Thoracic aorta (tissue), 2 donors: ENCODE results near the gene KCNH2. TPM values are rescaled to one million over a fixed set of nuclear protein-coding genes. Genes with fewer than 3 reads are reported as not detected.

Experiments
- ATAC-seq: fragments of 150-250 bp; one replicate; pipeline ENCODE4 v1.8.0; 2017; ENCODE audit warnings: low read depth; ENCODE audit not compliant: insufficient number of reproducible peaks, low FRiP score
- DNase-seq: peaks from one replicate; pipeline ENCODE4 v3.0.0-alpha.2; 2020; ENCODE audit warnings: low spot score
- H3K27ac ChIP-seq, 2 donors: fragments of 200-600 bp; sonication (generic); 1 replicate in 1 of 2; 2 replicates in 1 of 2; pipeline ENCODE4 v1.5.1; 2016; ENCODE audit warnings: mild to moderate bottlenecking in 2 of 2, moderate library complexity in 2 of 2
- H3K27me3 ChIP-seq: fragments of 200-600 bp; sonication (generic); replicated peaks from 2 replicates; pipeline ENCODE4 v1.6.0; 2016; ENCODE audit warnings: mild to moderate bottlenecking; ENCODE audit not compliant: insufficient read depth
- H3K36me3 ChIP-seq: fragments of 200-600 bp; sonication (generic); one replicate; pipeline ENCODE4 v1.5.1; 2016
- H3K4me1 ChIP-seq, 2 donors: fragments of 200-600 bp; sonication (generic); 1 replicate in 1 of 2; 2 replicates in 1 of 2; pipeline versions ENCODE4 v1.5.1 to v1.6.0; 2016; ENCODE audit warnings: low read depth in 2 of 2, mild to moderate bottlenecking in 1 of 2; ENCODE audit not compliant: control insufficient read depth in 1 of 2
- H3K4me3 ChIP-seq: fragments of 200-600 bp; sonication (generic); 2 replicates; pipeline ENCODE4 v1.5.1; 2016; ENCODE audit warnings: mild to moderate bottlenecking
- H3K9me3 ChIP-seq: fragments of 200-600 bp; sonication (generic); 2 replicates; pipeline ENCODE4 v1.5.1; 2016
- CTCF ChIP-seq: fragments of 200-600 bp; sonication (generic); IDR thresholded peaks from one replicate; pipeline ENCODE4 v1.5.1; 2019; ENCODE audit warnings: antibody characterized with exemption
- total RNA-seq, 2 donors: library from RNA; depleted of rRNA; stranded (reverse); fragments of >200 nt; gene quantifications; one replicate each; pipeline versions ENCODE4 v1.1.0 to v1.2.3, GENCODE V29; 2016

KCNH2 gene
- total RNA-seq, 2 donors from 2014 or later, result 1.2 TPM; not detected in 1

DNA sequence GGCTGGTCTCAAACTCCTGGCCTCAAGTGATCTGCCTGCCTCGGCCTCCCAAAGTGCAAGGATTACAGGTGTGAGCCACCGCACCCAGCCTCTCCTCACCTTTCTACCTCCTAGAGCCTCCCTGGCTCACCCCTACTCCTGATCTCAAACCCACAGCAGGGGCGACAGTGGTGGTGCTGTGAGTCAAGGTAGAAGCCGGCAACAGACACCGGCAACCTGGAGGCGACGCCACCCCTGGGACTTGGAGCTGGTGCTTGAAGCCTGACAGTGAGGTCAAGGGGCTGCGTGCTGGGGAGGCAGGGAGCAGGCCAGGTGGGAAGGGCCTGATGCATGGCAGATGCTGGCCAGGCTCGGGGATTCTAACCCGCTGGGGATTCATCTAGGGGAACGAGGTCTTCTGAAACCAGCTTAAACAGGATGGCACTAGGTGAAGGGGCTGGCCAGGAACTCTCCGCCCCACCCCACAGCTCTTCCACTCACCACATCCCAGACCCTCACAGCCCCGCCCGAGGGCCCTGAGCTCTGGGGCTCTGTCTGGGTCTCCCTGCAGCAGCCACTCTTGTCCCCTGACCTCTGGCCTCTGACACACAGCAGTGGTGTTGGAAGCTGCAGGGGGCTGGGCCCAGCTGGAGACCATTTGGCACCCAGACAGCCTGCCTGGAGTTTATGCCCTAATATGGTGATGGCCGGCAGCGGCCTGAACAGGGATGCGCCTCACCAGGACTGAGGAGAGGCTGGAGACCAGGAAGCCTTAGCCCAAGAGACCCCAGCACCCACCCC, 16.4 kb downstream of the KCNH2 start:
- Histone ChIP-seq H3K4me1 (no peaks in the 10 kb centered on the region), H3K36me3 (no peaks in the 10 kb centered on the region), H3K27me3 (no peaks in the 10 kb centered on the region), H3K9me3 (no peaks in the 10 kb centered on the region), H3K27ac (no peak overlapping the region), H3K4me3 (no peak overlapping the region)
- no peak for TF ChIP-seq CTCF
- DNase-seq (no peak), ATAC-seq (no peak)

GRCh38 chr7:150959739-150960734, 18.1 kb downstream of the KCNH2 start:
- H3K27me3 ChIP-seq, result no peaks in the 10 kb centered on the region
- no peak for TF ChIP-seq CTCF
- H3K9me3 ChIP-seq, result no peaks in the 10 kb centered on the region
- H3K4me1 ChIP-seq, result peaks cover 4 to 5% of the 10 kb centered on the region in 2 donors
- H3K27ac ChIP-seq, result no peak overlapping the region
- DNase-seq (no peak), ATAC-seq (no peak)
- H3K4me3 ChIP-seq, result no peak overlapping the region
- H3K36me3 ChIP-seq, result no peaks in the 10 kb centered on the region

DNA sequence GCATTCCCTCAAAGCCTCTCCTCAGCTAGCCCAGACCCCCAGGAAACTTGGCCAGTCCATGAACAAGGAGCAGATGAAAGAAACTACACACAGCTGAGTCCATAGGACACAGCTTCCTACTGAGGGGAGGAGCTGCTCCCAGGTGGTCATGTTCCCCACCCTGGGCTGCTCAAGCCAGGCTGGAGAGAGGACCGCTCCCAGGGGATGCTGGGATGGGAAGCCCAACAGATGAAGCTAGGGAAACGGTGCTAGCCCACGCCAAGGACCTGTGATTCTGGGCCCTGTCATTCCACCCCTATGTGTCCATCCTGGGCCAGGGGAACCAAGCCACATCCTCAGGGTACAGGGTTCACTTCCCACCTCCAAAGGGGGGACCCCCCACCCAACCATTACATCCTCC, 19.0 kb downstream of the KCNH2 start:
- Histone ChIP-seq H3K27ac (no peak overlapping the region), H3K9me3 (no peaks in the 10 kb centered on the region), H3K27me3 (no peaks in the 10 kb centered on the region), H3K36me3 (no peaks in the 10 kb centered on the region), H3K4me1 (peaks cover 8 to 11% of the 10 kb centered on the region in 2 donors), H3K4me3 (no peak overlapping the region)
- no peak for ATAC-seq
- TF ChIP-seq CTCF, result no peak
- no peak for DNase-seq

DNA sequence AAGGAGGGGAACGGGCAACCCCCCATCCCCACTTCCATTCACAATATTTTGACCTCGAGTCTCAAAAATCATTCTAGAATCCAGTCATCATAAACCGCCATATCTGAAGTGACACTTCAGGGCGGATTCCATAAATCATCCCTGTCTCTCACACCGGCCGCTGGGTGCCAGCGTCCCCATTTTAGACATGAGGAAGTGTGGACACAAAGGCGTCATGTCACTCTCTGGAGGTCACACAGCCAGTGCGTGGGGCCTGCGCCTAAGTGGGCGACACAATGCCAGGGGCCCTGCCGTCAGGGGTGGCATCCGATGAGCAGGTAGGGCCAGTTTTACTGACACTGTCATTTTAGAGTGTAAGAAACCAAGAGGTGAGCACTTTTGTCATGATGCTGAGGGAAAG, 19.5 kb downstream of the KCNH2 start:
- no peaks in the 10 kb centered on the region for H3K36me3 ChIP-seq
- no peak for TF ChIP-seq CTCF
- ATAC-seq (no peak), DNase-seq (no peak)
- H3K4me1 ChIP-seq, result peaks cover 8 to 11% of the 10 kb centered on the region in 2 donors
- H3K4me3 ChIP-seq, result no peak overlapping the region
- H3K27ac ChIP-seq, result no peak overlapping the region
- no peaks in the 10 kb centered on the region for H3K9me3 ChIP-seq
- H3K27me3 ChIP-seq, result no peaks in the 10 kb centered on the region

DNA sequence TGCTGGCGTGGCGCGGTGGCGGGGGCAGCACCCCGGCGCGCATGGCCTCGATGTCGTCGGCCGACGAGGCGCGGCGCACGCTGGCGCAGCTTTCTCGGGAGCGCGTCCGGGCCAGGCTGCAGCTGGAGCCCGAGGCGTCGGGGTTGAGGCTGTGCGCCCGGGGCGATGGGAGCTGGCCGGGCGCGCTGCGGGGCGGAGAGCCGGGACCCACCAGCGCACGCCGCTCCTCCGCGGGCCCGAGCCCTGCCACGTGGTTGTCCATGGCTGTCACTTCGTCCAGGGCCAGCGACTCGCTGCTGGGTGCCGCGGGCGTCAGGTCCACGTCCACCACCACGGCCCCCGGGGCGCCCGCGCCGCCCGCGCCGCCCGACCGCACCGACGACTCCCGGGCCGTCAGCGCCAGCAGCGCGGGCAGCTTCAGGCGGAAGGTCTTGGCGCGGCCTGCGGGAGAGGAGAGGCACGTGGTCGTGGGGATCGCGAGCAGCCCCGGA, 20.0 kb downstream of the KCNH2 start:
- no peak for TF ChIP-seq CTCF
- Histone ChIP-seq H3K4me1 (peaks cover 8 to 11% of the 10 kb centered on the region in 2 donors), H3K9me3 (no peaks in the 10 kb centered on the region), H3K27me3 (no peaks in the 10 kb centered on the region), H3K27ac (no peak overlapping the region), H3K36me3 (no peaks in the 10 kb centered on the region), H3K4me3 (no peak overlapping the region)
- no peak for ATAC-seq
- DNase-seq, result no peak
